ENCODE measurements around the gene GRIK4. TPM values are rescaled to one million over a fixed set of nuclear protein-coding genes. Genes with fewer than 3 reads are reported as not detected.

The GRIK4 gene
- total RNA-seq, 1 donor from 2014 or later = 4.5 TPM

DNA sequence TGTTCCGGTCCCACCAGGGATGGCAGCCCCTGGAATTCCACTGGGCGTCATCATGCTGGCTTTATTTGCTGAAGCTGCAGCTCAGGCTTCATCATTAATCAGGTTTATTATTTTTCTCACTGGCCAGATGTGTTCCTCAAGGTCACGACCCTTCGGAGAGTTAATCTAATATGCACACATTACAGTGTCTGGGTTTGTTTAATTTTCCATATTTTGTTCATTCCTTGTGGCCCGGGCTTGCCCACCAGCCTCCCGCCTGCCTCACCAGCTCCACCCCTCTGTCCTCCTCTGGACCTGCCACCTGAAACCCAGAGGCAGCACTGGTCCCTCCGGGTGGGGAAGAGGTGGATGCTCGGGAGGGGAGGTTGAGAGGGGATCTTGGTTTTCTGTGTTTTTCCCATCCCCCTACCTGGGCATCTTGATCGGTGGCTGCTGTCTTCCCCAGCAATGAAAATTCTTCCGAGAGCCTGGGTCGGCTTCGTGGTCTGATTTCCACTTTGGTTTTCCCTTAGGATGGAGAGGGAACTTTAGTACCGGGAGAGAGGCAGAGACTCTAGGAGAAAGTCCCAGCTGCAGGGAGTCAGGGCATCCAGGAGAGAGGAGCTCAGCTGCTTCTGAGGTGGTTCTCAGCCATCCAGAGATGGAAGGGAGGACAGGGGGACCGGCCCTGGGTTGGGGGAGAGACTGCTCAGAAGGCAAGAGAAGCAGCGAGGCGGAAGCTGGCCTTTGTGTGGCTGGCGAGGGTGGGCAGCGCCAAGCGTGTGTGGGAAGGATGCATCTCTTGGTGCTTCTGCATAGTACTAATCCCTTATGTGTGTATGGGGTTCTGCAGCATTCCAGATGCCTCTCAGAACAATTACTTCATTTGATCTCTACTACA is 2.1 kb downstream of the GRIK4 start:
- no peaks in the 10 kb centered on the region for H3K4me1 Mint-ChIP-seq (ENCODE audit: unreplicated experiment)
- peaks cover 10% of the 10 kb centered on the region for H3K27me3 Mint-ChIP-seq (ENCODE audit: unreplicated experiment)
- no peaks in the 10 kb centered on the region for H3K36me3 Mint-ChIP-seq (ENCODE audit: low read depth, unreplicated experiment)
- peak overlapping the region; percentile 31 for H3K4me3 Mint-ChIP-seq (ENCODE audit: unreplicated experiment)
- no peak for DNase-seq (ENCODE audit: low spot score)
- no peaks in the 10 kb centered on the region for H3K9me3 Mint-ChIP-seq (ENCODE audit: unreplicated experiment)
- H3K27ac Mint-ChIP-seq (ENCODE audit: unreplicated experiment) = no peak overlapping the region
- TF ChIP-seq, protein P1, sequence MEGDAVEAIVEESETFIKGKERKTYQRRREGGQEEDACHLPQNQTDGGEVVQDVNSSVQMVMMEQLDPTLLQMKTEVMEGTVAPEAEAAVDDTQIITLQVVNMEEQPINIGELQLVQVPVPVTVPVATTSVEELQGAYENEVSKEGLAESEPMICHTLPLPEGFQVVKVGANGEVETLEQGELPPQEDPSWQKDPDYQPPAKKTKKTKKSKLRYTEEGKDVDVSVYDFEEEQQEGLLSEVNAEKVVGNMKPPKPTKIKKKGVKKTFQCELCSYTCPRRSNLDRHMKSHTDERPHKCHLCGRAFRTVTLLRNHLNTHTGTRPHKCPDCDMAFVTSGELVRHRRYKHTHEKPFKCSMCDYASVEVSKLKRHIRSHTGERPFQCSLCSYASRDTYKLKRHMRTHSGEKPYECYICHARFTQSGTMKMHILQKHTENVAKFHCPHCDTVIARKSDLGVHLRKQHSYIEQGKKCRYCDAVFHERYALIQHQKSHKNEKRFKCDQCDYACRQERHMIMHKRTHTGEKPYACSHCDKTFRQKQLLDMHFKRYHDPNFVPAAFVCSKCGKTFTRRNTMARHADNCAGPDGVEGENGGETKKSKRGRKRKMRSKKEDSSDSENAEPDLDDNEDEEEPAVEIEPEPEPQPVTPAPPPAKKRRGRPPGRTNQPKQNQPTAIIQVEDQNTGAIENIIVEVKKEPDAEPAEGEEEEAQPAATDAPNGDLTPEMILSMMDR (IDR thresholded peaks at IDR 0.05; ENCODE audit: unreplicated experiment) = no peak

GRCh38 chr11:120514541-120515121 is 3.1 kb downstream of the GRIK4 start:
- Mint-ChIP-seq H3K27ac (ENCODE audit: unreplicated experiment) (no peak overlapping the region), H3K27me3 (ENCODE audit: unreplicated experiment) (peaks cover 10% of the 10 kb centered on the region), H3K4me1 (ENCODE audit: unreplicated experiment) (no peaks in the 10 kb centered on the region), H3K9me3 (ENCODE audit: unreplicated experiment) (no peaks in the 10 kb centered on the region), H3K36me3 (ENCODE audit: low read depth, unreplicated experiment) (no peaks in the 10 kb centered on the region), H3K4me3 (ENCODE audit: unreplicated experiment) (no peak overlapping the region)
- TF ChIP-seq, protein P1 (IDR thresholded peaks at IDR 0.05; ENCODE audit: unreplicated experiment) = no peak
- no peak for DNase-seq (ENCODE audit: low spot score)

DNA sequence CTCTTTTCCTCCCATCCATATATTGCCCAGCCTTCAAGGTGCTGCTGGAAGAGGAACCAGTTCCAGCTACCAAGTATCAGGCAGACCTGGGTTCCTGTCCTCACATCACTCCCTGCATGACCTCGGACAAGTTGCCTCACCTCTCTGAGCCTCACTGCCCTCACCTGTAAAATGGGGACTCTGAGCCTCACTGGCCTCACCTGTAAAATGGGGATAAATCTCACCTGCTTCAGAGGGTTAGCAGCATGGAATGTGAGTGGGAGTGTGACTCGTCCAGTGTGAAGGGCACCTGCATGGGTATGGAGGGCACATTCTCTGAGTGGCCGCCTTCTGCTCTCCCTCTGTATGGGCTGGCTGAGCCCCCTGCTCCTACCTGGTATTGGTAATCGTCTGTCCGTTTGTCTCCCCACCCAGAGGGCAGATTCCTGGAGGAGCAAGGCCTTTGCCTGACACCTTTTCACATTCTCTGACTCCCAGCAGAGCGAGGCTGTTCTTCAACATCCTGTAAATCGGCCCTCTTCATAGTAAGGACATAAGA is 3.7 kb downstream of the GRIK4 start:
- no peaks in the 10 kb centered on the region for H3K9me3 Mint-ChIP-seq (ENCODE audit: unreplicated experiment)
- no peaks in the 10 kb centered on the region for H3K4me1 Mint-ChIP-seq (ENCODE audit: unreplicated experiment)
- no peak overlapping the region for H3K27ac Mint-ChIP-seq (ENCODE audit: unreplicated experiment)
- no peak for DNase-seq (ENCODE audit: low spot score)
- no peaks in the 10 kb centered on the region for H3K36me3 Mint-ChIP-seq (ENCODE audit: low read depth, unreplicated experiment)
- peak overlapping the region; percentile 20 for H3K4me3 Mint-ChIP-seq (ENCODE audit: unreplicated experiment)
- peaks cover 7% of the 10 kb centered on the region for H3K27me3 Mint-ChIP-seq (ENCODE audit: unreplicated experiment)
- TF ChIP-seq, protein P1 (IDR thresholded peaks at IDR 0.05; ENCODE audit: unreplicated experiment) = no peak

- Mint-ChIP-seq H3K4me3 (ENCODE audit: unreplicated experiment) (no peak overlapping the region), H3K27me3 (ENCODE audit: unreplicated experiment) (peaks cover 5% of the 10 kb centered on the region), H3K4me1 (ENCODE audit: unreplicated experiment) (no peaks in the 10 kb centered on the region), H3K27ac (ENCODE audit: unreplicated experiment) (no peak overlapping the region), H3K9me3 (ENCODE audit: unreplicated experiment) (no peaks in the 10 kb centered on the region), H3K36me3 (ENCODE audit: low read depth, unreplicated experiment) (no peaks in the 10 kb centered on the region)
- no peak for DNase-seq (ENCODE audit: low spot score)
- TF ChIP-seq, protein P1 (IDR thresholded peaks at IDR 0.05; ENCODE audit: unreplicated experiment) = no peak
These were observed 5.2 kb downstream of the GRIK4 start for GRCh38 chr11:120516461-120517389.
